GM19452 (cell line): ENCODE results near the gene CUX1.

Experiments
- ATAC-seq: cut with Tn5 transposase; IDR thresholded peaks from one replicate; pipeline ENCODE4 v1.9.1; 2021; ENCODE audit not compliant: unreplicated experiment

CUX1 gene

GRCh38 chr7:102254521-102254920 lies 437.1 kb downstream of the CUX1 start:
- ATAC-seq: no peak

- no peak for ATAC-seq
These were observed 438.1 kb downstream of the CUX1 start for GRCh38 chr7:102255501-102255900.

DNA sequence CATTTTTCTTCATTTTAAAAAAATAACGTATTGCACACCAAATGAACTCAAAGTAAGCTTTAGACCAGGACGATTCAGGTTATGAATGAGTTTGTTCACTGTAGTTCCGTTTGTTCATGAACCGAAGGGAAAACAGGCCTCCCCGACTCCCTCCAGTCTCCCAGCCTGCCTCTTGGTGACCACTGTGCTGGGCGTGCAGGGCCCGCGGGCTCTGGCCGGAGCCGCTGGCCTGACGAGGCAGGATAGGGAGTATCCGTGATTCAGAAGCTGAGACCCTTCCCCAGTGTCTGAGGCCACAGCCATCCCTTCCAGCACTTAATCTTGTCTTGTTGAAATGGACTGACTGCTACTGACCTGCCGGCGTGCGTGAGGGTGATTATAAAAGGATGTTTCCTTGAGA lies 438.5 kb downstream of the CUX1 start:
- ATAC-seq: no peak

- ATAC-seq: no peak
These were observed 440.8 kb downstream of the CUX1 start for GRCh38 chr7:102258073-102258748.

- ATAC-seq: no peak
These were observed 441.3 kb downstream of the CUX1 start for GRCh38 chr7:102258749-102259107.

GRCh38 chr7:102260856-102261255 lies 443.4 kb downstream of the CUX1 start:
- no peak for ATAC-seq

DNA sequence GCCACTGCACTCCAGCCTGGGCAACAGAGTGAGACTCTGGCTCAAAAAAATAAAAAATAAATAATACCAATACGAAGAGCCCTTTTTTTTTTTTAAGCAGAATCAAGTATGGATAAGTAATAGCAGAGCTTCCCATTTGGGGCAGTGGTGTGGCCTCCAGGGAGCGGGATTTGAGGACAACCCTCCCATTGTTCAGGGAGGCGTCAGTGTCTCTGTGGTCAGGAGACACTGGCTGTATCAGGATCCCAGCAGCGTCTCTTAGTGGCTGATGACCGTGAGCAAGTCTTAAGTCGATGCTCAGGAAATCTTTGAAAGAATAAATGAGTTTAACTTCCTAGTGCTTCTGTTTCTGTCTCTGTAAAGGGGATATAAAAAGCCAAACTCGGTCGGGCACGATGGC lies 444.0 kb downstream of the CUX1 start:
- ATAC-seq: no peak

- no peak for ATAC-seq
These were observed 445.1 kb downstream of the CUX1 start for GRCh38 chr7:102262546-102262945.

GRCh38 chr7:102264367-102264891 lies 447.0 kb downstream of the CUX1 start:
- no peak for ATAC-seq

DNA sequence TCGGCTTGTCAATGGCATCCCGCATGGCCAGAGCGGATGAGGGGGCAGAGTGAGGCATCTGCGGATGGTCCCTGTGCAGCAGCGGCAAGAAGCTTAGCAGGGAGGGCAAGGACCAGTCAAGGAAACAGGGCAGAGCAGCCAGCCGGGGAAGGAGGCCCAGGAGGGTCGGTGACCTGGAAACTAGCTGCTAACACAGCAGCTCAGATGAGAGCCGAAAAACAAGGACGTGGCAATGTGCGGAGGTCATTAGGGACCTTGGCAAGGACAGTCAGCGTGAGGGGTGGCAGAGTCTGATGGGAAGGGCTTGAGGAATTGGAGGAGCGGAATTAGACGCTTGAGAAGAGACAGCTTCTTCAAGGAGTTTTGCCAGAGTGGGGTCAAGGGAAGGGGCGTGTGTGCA lies 449.1 kb downstream of the CUX1 start:
- no peak for ATAC-seq

GRCh38 chr7:102268635-102269034 lies 451.2 kb downstream of the CUX1 start:
- no peak for ATAC-seq

DNA sequence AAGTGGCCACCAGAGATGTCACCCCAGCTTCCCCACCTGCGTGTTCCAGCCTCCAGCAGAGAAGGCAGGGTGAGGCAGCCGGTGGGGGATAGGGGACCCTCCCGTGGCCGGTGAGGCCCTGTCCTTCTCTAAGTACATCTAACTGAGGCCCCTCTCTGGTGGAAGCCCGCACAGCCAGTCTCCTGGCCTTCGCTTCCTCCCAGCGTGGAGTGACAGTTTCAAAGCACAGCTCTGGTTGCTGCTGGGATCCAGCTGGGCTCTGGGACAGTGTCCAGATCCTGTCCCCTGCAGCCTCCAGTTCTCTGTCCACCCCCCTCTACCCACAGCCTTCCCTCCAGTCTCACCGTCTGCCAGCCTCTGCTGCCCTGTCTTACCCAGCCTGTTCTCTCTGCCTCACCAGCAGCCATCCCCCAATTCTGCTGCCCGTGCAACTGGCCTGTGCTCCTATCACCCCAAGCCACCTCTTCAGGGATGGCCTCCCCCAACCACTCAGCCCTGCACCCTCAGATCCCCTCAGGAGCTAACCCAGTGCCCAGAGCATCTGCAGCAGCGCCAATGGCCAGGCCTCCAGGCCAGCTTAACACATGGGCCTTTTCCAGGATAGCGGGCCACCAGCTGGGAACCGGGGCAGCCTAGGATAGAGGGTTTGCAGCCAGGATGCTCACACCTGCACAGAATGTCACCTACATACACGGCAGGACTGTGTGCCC lies 452.9 kb downstream of the CUX1 start:
- no peak for ATAC-seq

DNA sequence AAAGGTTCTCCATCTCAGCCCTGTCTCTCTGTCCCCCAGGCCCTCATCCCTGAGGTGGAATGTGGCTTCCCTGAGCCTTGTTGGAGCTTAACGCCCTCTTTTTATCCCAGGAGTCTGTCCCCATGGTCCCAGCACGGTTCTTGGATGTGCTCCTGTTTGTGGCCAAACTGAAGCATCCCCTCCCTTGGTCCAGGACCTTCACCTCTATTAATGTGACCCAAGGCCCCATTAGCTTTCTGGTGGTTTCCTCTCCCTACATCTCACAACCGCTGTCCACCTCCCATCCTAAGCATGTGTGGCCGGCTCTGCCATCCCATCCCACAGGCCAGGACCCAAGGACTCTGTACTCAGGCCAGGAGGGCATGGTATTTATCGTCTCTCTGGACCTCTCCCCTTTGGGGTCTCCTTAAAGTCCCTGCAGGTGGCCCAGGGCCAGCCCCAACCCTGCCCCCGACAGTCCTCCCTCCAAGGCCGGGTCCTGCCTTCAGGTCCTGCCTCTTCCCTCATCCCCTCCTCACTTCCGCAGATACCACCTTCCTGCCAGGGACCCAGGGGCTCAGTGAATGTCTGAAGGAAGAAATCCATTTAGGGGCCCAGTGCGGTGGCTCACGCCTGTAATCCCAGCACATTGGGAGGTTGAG lies 453.9 kb downstream of the CUX1 start:
- no peak for ATAC-seq

- ATAC-seq: no peak
These were observed 454.9 kb downstream of the CUX1 start for GRCh38 chr7:102272075-102272916.

DNA sequence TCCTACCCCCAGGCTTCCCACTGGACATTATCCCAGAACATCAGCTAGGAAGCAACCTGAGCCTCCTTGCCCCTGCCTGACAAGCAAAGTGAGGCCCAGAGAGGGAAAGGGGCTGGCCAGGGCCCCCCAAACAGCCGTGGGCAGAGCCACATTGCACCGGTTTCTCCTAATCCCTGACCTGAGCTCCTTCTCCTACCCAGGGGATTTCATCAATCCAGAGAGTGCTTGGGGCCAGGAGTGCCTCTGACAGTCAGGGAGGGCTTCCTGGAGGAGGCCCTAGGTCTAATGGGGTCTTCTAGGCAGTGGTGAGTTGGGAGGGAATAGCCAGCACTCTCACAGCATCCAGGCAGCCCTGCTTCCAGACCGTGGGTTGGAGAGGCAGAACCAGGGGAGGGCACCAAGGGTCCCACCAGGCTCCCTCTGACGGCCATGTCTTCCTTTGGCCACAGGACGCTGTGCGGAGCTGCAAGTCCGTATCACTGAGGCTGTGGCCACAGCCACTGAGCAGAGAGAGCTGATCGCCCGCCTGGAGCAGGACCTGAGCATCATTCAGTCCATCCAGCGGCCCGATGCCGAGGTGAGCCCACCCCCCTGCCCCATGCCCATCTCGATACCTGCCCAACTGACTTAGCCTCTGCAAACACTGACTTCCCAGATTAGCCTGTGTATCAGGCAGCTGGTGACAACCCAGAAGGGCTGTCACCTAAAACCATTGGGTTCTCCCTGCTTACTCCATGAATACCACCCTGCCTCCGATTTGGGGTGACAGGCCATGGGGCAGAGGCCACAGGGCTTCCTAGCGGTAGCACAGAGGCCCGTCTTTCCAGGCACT lies 455.7 kb downstream of the CUX1 start:
- ATAC-seq: no peak

GRCh38 chr7:102273749-102274712 lies 456.6 kb downstream of the CUX1 start:
- no peak for ATAC-seq

DNA sequence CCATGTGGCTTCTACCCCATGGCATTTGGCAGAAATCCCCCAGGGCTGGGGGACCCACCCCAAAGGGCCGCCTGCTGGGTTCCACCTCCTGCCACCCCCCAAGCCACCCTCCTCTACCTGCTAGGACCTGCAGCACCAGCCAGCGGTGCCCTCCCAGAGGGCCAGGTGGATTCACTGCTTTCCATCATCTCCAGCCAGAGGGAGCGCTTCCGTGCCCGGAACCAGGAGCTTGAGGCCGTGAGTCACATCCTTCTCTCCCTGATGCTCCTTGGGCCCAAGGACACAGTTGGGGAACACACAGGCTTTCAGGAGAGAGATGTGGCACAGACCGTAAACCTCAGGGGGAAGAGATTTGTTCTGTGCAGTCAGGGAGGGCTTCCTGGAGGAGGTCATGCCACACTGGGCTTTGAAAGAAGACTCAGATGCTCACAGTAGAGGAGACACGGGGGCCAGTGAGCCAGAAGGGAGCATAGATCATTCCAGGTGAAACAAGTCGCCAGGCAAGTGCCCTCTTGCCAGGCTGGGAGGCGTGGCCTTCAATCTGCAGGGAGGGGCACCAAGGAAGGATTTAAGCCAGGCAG lies 457.8 kb downstream of the CUX1 start:
- ATAC-seq: no peak

GRCh38 chr7:102277901-102278300 lies 460.5 kb downstream of the CUX1 start:
- no peak for ATAC-seq
